HCT116 (cell line): ENCODE measurements around the gene SSB. TPM values are rescaled to one million over a fixed set of nuclear protein-coding genes. Genes with fewer than 3 reads are reported as not detected.

Experiments used
- ATAC-seq: fragments of 200-7000 bp; cut with Tn5 transposase; 2 replicates; pipeline ENCODE4 v1.9.1; 2020; ENCODE audit warnings: mild to moderate bottlenecking, moderate library complexity
- BruUV-seq: library from RNA; stranded (reverse); fragments of 400-500 nt; replicated peaks from 2 replicates; lab custom pipeline; 2021; lab: Mats Ljungman, UMichigan
- CTCF ChIA-PET: fragments of 300-600 bp; sonication (Branson Sonifier 250); formaldehyde crosslinking; loops from one replicate; lab custom pipeline; 2021; ENCODE audit warnings: antibody characterized with exemption; lab: Charles Lee
- POLR2A ChIA-PET: fragments of 300-600, 350-600 bp; sonication (Branson Sonifier 250); formaldehyde crosslinking; loops from one replicate; lab custom pipeline; 2021; ENCODE audit warnings: antibody characterized with exemption; lab: Charles Lee
- RAD21 ChIA-PET, 2 experiments: fragments of 300-600 bp; sonication (Branson Sonifier 250); formaldehyde crosslinking; loops; one replicate each; lab custom pipeline; 2023; ENCODE audit warnings: low total read pairs in 2 of 2; ENCODE audit not compliant: uncharacterized antibody in 2 of 2, unreplicated experiment in 2 of 2, low non-redundant PET in 1 of 2; lab: Charles Lee
- DNase-seq: peaks from one replicate; pipeline ENCODE4 v3.0.0-alpha.2; 2010; ENCODE audit warnings: low read depth, low spot score
- H2AFZ ChIP-seq: fragments of 200-600 bp; shearing (Covaris generic), sonication (generic); 2 replicates; pipeline ENCODE4 v1.6.1; 2017; ENCODE audit warnings: low read depth, mixed run types, mixed read lengths, antibody characterized with exemption, low read length; ENCODE audit not compliant: poor library complexity, severe bottlenecking
- H3K27ac ChIP-seq: 2 replicates; pipeline ENCODE4 v1.5.1; 2012; ENCODE audit warnings: low read depth, low read length
- H3K27me3 ChIP-seq: fragments of 200-600 bp; sonication (generic); 2 replicates; pipeline ENCODE4 v1.6.1; 2016; ENCODE audit warnings: mixed run types, low read length, mixed read lengths; ENCODE audit not compliant: insufficient read depth
- H3K36me3 ChIP-seq, 2 experiments: fragments of 200-500 bp in 1 of 2; fragments of 200-600 bp in 1 of 2; sonication (Bioruptor generic) in 1 of 2; sonication (generic) in 1 of 2; 2 replicates each; pipeline versions ENCODE4 v1.5.1 to v1.6.1; 2014 to 2016; ENCODE audit warnings: low read length in 2 of 2, inconsistent platforms in 1 of 2, mixed read lengths in 1 of 2, mixed run types in 1 of 2; ENCODE audit not compliant: insufficient read depth in 2 of 2, control insufficient read depth in 1 of 2
- H3K4me1 ChIP-seq, 2 experiments: fragments of 200-600 bp in 1 of 2; sonication (generic) in 1 of 2; 2 replicates each; pipeline versions ENCODE4 v1.5.1 to v1.6.1; 2012 to 2017; ENCODE audit warnings: low read length in 2 of 2, inconsistent platforms in 1 of 2, mild to moderate bottlenecking in 1 of 2, mixed read lengths in 1 of 2, mixed run types in 1 of 2, moderate library complexity in 1 of 2; ENCODE audit not compliant: insufficient read depth in 2 of 2, control insufficient read depth in 1 of 2
- H3K4me2 ChIP-seq: fragments of 200-600 bp; sonication (generic); 2 replicates; pipeline ENCODE4 v1.6.1; 2017; ENCODE audit warnings: mixed run types, low read length, mixed read lengths
- H3K4me3 ChIP-seq, 2 experiments: fragments of 200-600 bp in 1 of 2; sonication (generic) in 1 of 2; replicated peaks in 1 of 2; 2 replicates each; pipeline ENCODE4 v1.5.1; 2011 to 2016; ENCODE audit warnings: low read length in 2 of 2, control low read depth in 1 of 2, low read depth in 1 of 2, mild to moderate bottlenecking in 1 of 2, mixed read lengths in 1 of 2, mixed run types in 1 of 2
- H3K79me2 ChIP-seq: fragments of 200-600 bp; sonication (generic); 2 replicates; pipeline ENCODE4 v1.6.1; 2017; ENCODE audit warnings: mild to moderate bottlenecking, mixed run types, low read length, moderate library complexity, mixed read lengths; ENCODE audit not compliant: insufficient read depth
- H3K9ac ChIP-seq: fragments of 200-600 bp; sonication (generic); 2 replicates; pipeline ENCODE4 v1.6.1; 2016; ENCODE audit warnings: low read length, mixed read lengths
- H3K9me2 ChIP-seq: fragments of 200-600 bp; sonication (generic), shearing (Covaris generic); 2 replicates; pipeline ENCODE4 v1.6.1; 2017; ENCODE audit warnings: mixed run types, mild to moderate bottlenecking, moderate library complexity; ENCODE audit not compliant: insufficient read depth
- H3K9me3 ChIP-seq, 2 experiments: fragments of 200-500 bp in 1 of 2; fragments of 200-600 bp in 1 of 2; sonication (Bioruptor generic) in 1 of 2; sonication (generic) in 1 of 2; 2 replicates each; pipeline ENCODE4 v1.6.1; 2014 to 2017; ENCODE audit warnings: low read length in 2 of 2, mixed read lengths in 2 of 2, inconsistent platforms in 1 of 2, low read depth in 1 of 2, mild to moderate bottlenecking in 1 of 2, mixed run types in 1 of 2, moderate library complexity in 1 of 2; ENCODE audit not compliant: control insufficient read depth in 1 of 2, insufficient read depth in 1 of 2
- H4K20me1 ChIP-seq: fragments of 200-600 bp; sonication (generic), shearing (Covaris generic); 2 replicates; pipeline ENCODE4 v1.6.1; 2017; ENCODE audit warnings: mixed run types, mild to moderate bottlenecking, moderate library complexity; ENCODE audit not compliant: insufficient read depth
- CEBPB ChIP-seq: IDR thresholded peaks from 2 replicates; pipeline ENCODE4 v1.6.1; 2012; ENCODE audit warnings: low read depth
- CTCF ChIP-seq, 3 experiments: fragments of 200-600 bp in 1 of 3; sonication (generic) in 1 of 3; IDR thresholded peaks in 2 of 3; conservative IDR thresholded peaks in 1 of 3; 2 replicates each; pipeline ENCODE4 v1.5.1; 2012 to 2017; ENCODE audit warnings: low read depth in 2 of 3, low read length in 2 of 3, antibody characterized with exemption in 1 of 3, borderline replicate concordance in 1 of 3, control low read depth in 1 of 3, mild to moderate bottlenecking in 1 of 3, mixed read lengths in 1 of 3, mixed run types in 1 of 3, moderate library complexity in 1 of 3; ENCODE audit not compliant: insufficient read depth in 1 of 3
- ELF1 ChIP-seq: IDR thresholded peaks from 2 replicates; pipeline ENCODE4 v1.6.1; 2012; ENCODE audit warnings: low read depth, borderline replicate concordance
- EZH2 ChIP-seq: fragments of 200-600 bp; sonication (generic); IDR thresholded peaks from 2 replicates; pipeline ENCODE4 v1.6.1; 2017; ENCODE audit warnings: antibody characterized with exemption, mixed run types
- POLR2A ChIP-seq: IDR thresholded peaks from 2 replicates; pipeline ENCODE4 v1.7.0; 2011; ENCODE audit warnings: borderline replicate concordance; ENCODE audit not compliant: insufficient read depth, insufficient read length; ENCODE audit errors: extremely low read depth
- SIN3A ChIP-seq: IDR thresholded peaks from 2 replicates; pipeline ENCODE4 v1.6.1; 2012; ENCODE audit warnings: low read depth
- SRF ChIP-seq: IDR thresholded peaks from 2 replicates; pipeline ENCODE4 v1.6.1; 2012; ENCODE audit warnings: low read depth
- TCF7L2 ChIP-seq: IDR thresholded peaks from 2 replicates; pipeline ENCODE4 v1.7.0; 2011; ENCODE audit warnings: borderline replicate concordance, inconsistent platforms; ENCODE audit not compliant: insufficient read depth, insufficient read length; ENCODE audit errors: extremely low read depth
- ZBTB33 ChIP-seq: IDR thresholded peaks from 2 replicates; pipeline ENCODE4 v1.6.1; 2011; ENCODE audit warnings: mild to moderate bottlenecking, low read length, moderate library complexity; ENCODE audit not compliant: insufficient replicate concordance; ENCODE audit errors: extremely low read depth
- ZFX ChIP-seq: fragments of 450-650 bp; IDR thresholded peaks from 2 replicates; pipeline ENCODE4 v1.6.1; 2017
- intact Hi-C: fragments of 100-400 bp; cut with micrococcal nuclease; formaldehyde crosslinking; loops from 2 replicates; pipeline ENCODE4 v1.10.0; 2022
- total RNA-seq: library from RNA; stranded (reverse); gene quantifications from one replicate; pipeline ENCODE4 v1.2.1, GENCODE V29; 2021; ENCODE audit not compliant: unreplicated experiment
- TF ChIP-seq, protein P1 (sequence below): IDR thresholded peaks from 2 replicates; pipeline ENCODE4 v1.6.1; 2012; ENCODE audit warnings: low read depth

SSB gene
- total RNA-seq, 1 experiment from 2014 or later = 117 TPM

DNA sequence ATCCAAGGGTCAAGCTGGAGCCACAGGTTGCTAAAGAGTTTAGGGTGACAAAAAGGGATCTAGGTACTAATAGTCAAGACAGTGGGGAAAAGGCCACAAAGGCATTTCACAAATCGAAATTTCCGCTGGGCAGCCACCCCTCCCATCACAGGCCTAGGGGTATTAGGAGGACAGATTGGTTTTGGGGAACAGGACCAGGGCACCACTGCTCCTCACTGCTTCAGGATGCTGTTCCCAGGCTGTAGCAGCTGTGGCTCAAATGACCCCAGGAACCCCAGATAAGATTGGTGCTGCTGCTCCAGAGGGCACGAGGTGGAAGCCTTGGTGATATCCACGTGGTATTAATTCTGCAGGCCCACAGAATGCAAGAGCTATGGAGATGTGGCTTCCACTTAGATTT, 42.3 kb upstream of the SSB start:
- Histone ChIP-seq H3K4me3 (no peak overlapping the region), H3K4me1 (no peaks in the 10 kb centered on the region), H3K27me3 (no peaks in the 10 kb centered on the region), H3K27ac (no peak overlapping the region), H2AFZ (no peak overlapping the region), H4K20me1 (no peaks in the 10 kb centered on the region), H3K36me3 (0 out of 4 replicates have a peak, but pooled peaks cover 0 to 3% of the 10 kb centered on the region in 2 experiments), H3K9me3 (no peaks in the 10 kb centered on the region), H3K9ac (no peak overlapping the region), H3K4me2 (no peak overlapping the region), H3K9me2 (no peaks in the 10 kb centered on the region), H3K79me2 (no peaks in the 10 kb centered on the region)
- RAD21 ChIA-PET = no interaction called here
- no peak for ATAC-seq
- CTCF ChIA-PET = no interaction called here
- TF ChIP-seq CTCF (IDR thresholded peaks at IDR 0.05 in 2 of 3, conservative IDR thresholded peaks at IDR 0.05 in 1 of 3; ENCODE audit: borderline replicate concordance in 1 of 3, insufficient read depth in 1 of 3, low read depth in 2 of 3, low read length in 2 of 3) (no peak), SRF (no peak), CEBPB (no peak), TCF7L2 (no peak), ZFX (no peak), SIN3A (no peak), ZBTB33 (no peak), POLR2A (no peak), EZH2 (no peak), ELF1 (no peak)
- TF ChIP-seq, protein P1, sequence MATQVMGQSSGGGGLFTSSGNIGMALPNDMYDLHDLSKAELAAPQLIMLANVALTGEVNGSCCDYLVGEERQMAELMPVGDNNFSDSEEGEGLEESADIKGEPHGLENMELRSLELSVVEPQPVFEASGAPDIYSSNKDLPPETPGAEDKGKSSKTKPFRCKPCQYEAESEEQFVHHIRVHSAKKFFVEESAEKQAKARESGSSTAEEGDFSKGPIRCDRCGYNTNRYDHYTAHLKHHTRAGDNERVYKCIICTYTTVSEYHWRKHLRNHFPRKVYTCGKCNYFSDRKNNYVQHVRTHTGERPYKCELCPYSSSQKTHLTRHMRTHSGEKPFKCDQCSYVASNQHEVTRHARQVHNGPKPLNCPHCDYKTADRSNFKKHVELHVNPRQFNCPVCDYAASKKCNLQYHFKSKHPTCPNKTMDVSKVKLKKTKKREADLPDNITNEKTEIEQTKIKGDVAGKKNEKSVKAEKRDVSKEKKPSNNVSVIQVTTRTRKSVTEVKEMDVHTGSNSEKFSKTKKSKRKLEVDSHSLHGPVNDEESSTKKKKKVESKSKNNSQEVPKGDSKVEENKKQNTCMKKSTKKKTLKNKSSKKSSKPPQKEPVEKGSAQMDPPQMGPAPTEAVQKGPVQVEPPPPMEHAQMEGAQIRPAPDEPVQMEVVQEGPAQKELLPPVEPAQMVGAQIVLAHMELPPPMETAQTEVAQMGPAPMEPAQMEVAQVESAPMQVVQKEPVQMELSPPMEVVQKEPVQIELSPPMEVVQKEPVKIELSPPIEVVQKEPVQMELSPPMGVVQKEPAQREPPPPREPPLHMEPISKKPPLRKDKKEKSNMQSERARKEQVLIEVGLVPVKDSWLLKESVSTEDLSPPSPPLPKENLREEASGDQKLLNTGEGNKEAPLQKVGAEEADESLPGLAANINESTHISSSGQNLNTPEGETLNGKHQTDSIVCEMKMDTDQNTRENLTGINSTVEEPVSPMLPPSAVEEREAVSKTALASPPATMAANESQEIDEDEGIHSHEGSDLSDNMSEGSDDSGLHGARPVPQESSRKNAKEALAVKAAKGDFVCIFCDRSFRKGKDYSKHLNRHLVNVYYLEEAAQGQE = no peak
- POLR2A ChIA-PET = no interaction called here
- intact Hi-C loops = no loop called here
- DNase-seq = no peak
- BruUV-seq = no TSS peak
